Common myeloid progenitor, CD34-positive (primary cell): ENCODE data around the gene HLA-DPA1.
"Not testable (repeated sequence)": the region's sequence is repeated elsewhere in the genome, so short reads cannot be mapped to it uniquely, and the experiment has no call there.

ENCODE experiments used
- CTCF ChIA-PET: fragments of 350-600 bp; sonication (Branson Sonifier 250); formaldehyde crosslinking; loops from one replicate; lab custom pipeline; 2021; ENCODE audit warnings: antibody characterized with exemption; lab: Charles Lee
- POLR2A ChIA-PET: fragments of 350-600 bp; sonication (Branson Sonifier 250); formaldehyde crosslinking; loops from one replicate; lab custom pipeline; 2021; ENCODE audit warnings: antibody characterized with exemption; lab: Charles Lee
- DNase-seq, 3 donors: peaks; one replicate each; pipeline versions ENCODE4 v3.0.0 to v3.0.0-alpha.2; 2013
- H3K27ac ChIP-seq, 2 experiments: 1 replicate in 1 of 2; 2 replicates in 1 of 2; pipeline ENCODE4 v1.7.0; 2013; ENCODE audit warnings: inconsistent platforms in 2 of 2, low read length in 2 of 2, mild to moderate bottlenecking in 2 of 2, low read depth in 1 of 2, moderate library complexity in 1 of 2; ENCODE audit not compliant: severe bottlenecking in 2 of 2, insufficient read depth in 1 of 2, poor library complexity in 1 of 2
- H3K27me3 ChIP-seq, 5 experiments: replicated peaks in 2 of 5; 1 replicate in 3 of 5; 2 replicates in 2 of 5; pipeline versions ENCODE4 v1.6.1 to v1.7.0; 2013; ENCODE audit warnings: low read length in 4 of 5, mild to moderate bottlenecking in 2 of 5, moderate library complexity in 2 of 5, inconsistent platforms in 1 of 5; ENCODE audit not compliant: insufficient read depth in 5 of 5, control insufficient read depth in 4 of 5
- H3K36me3 ChIP-seq, 4 experiments: 1 replicate in 2 of 4; 2 replicates in 2 of 4; pipeline versions ENCODE4 v1.6.1 to v1.7.0; 2013; ENCODE audit warnings: low read length in 3 of 4, control low read depth in 1 of 4, mild to moderate bottlenecking in 1 of 4; ENCODE audit not compliant: control insufficient read depth in 4 of 4, insufficient read depth in 4 of 4
- H3K4me1 ChIP-seq, 4 experiments: 1 replicate in 3 of 4; 2 replicates in 1 of 4; pipeline versions ENCODE4 v1.6.1 to v1.7.1; 2013; ENCODE audit warnings: low read length in 3 of 4, mild to moderate bottlenecking in 3 of 4, control low read depth in 1 of 4, inconsistent platforms in 1 of 4, moderate library complexity in 1 of 4; ENCODE audit not compliant: control insufficient read depth in 4 of 4, insufficient read depth in 4 of 4; ENCODE audit errors: control extremely low read depth in 1 of 4
- H3K4me3 ChIP-seq, 7 experiments: 1 replicate in 4 of 7; 2 replicates in 3 of 7; pipeline versions ENCODE4 v1.5.1 to v1.7.0; 2013; ENCODE audit warnings: mild to moderate bottlenecking in 7 of 7, low read length in 6 of 7, moderate library complexity in 6 of 7, inconsistent platforms in 2 of 7, low read depth in 2 of 7, control low read depth in 1 of 7; ENCODE audit not compliant: insufficient read depth in 4 of 7, control insufficient read depth in 1 of 7; ENCODE audit errors: extremely low read depth in 1 of 7
- H3K9me3 ChIP-seq, 5 experiments: 1 replicate in 4 of 5; 2 replicates in 1 of 5; pipeline versions ENCODE4 v1.6.1 to v1.7.1; 2013; ENCODE audit warnings: low read length in 4 of 5, mild to moderate bottlenecking in 2 of 5, inconsistent platforms in 1 of 5, low read depth in 1 of 5, moderate library complexity in 1 of 5; ENCODE audit not compliant: control insufficient read depth in 4 of 5, insufficient read depth in 2 of 5; ENCODE audit errors: control extremely low read depth in 1 of 5
- WGBS: methylation state at CpG from one replicate; pipeline ENCODE4 v1.1.5; 2013; ENCODE audit not compliant: insufficient coverage; 5-methylcytosine and 5-hydroxymethylcytosine counted together

Gene HLA-DPA1

DNA sequence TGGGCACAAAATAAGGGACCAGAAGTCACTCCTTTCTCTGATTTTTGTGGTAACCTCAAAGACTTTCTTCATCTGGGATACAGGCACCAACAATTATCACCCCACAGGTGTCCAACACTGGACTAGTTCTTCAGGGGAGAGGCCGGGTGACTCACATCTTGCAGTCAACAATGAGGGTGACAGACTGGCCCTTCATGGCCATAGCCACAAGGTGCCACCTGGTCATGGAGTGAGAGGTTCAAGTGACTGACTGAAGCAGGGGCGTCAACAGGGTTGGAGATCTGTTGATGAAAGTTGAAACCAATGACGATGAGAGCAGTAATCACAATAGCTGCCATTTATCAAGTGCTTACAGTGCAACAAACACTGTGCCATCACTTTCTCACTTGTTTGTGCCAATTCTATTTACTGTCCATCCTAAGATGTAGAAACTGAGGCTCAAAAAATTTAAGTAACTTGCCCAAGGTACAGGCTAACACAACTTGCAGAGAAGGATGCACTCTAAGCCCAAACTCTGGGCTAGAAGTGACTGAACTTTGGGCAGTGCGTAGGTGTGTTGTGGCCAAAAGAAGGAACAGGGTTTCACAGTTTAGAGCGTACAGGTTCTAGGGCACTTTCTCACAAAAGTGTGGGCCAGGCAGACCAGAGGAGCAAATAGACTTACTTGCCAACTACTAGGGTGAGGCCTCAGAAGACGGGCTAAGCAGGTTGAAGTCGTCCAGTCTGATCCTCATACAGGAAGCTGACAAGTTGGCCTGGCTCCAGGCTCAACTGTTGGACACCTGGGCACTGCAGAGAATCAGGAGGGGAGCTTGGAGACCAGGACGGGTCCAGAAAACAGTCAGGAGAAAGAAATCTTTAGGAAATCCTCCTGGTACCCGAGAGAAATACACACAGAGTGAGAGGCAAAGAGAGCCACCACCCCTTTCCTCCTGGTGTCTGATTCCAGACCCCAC lies 32.7 kb upstream of the HLA-DPA1 start:
- WGBS: 79% methylated on average over 8 of the region's 9 CpGs

DNA sequence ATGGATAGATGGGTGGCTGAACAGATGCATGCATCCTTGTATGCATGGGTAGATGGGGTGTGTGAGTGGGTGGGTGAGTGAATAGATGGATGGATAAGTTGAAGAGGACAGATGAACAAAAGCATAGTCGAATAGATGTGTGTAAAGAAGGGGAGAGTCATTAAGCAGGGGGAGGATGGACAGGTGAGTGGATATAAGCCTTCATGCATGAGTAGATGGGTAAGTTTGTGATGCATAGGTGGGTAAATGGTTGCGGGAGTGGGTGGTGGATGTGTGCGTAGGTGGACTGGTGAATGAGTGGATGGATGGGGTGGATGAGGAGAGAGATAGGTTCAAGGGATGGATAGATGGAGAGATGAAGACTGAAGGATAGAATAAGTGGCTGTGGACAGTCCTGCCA lies 31.9 kb upstream of the HLA-DPA1 start:
- CTCF ChIA-PET: no interaction called here
- Histone ChIP-seq H3K27me3 (peaks cover 0 to 2% (median 0%) of the 10 kb centered on the region in 5 experiments), H3K9me3 (peaks cover 0 to 11% (median 5%) of the 10 kb centered on the region in 5 experiments), H3K4me1 (no peaks in the 10 kb centered on the region), H3K4me3 (no peak overlapping the region), H3K27ac (no peak overlapping the region), H3K36me3 (no peaks in the 10 kb centered on the region)
- WGBS: 83% methylated on average over 3 of the region's 3 CpGs
- no peak for DNase-seq
- POLR2A ChIA-PET: no interaction called here

More for the DNA sequence above, 32.7 kb upstream of the HLA-DPA1 start:
- peaks cover 0 to 4% (median 0%) of the 10 kb centered on the region in 5 experiments for H3K9me3 ChIP-seq
- POLR2A ChIA-PET: no interaction called here
- peaks cover 0 to 2% (median 0%) of the 10 kb centered on the region in 5 experiments for H3K27me3 ChIP-seq
- H3K27ac ChIP-seq: no peak overlapping the region
- DNase-seq: no peak
- no peaks in the 10 kb centered on the region for H3K36me3 ChIP-seq
- CTCF ChIA-PET: interaction anchor here (1.2 to 1.5 kb wide), 2 partner anchors 23 to 56 kb away, joined by 4 read pairs; no protein-coding TSS in a partner anchor
- H3K4me3 ChIP-seq: no peak overlapping the region
- no peaks in the 10 kb centered on the region for H3K4me1 ChIP-seq

DNA sequence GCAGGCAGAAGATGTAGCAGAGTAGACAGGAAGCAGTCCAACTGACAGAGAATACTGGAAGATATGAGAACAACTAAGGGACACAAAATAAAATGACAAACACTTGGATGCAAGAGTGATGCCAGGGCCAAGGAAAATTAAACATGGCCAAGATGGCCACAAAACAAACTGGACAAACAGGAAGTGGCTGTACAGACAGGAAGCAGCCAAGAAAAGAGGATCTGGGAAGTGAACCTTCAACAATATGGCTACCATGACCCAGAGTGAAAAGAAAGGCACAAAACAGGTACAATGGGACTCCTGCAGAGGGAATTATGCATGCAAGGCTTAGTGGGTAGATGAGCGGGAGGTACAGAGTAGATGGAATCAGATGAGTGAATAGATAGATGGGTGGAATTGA lies 31.4 kb upstream of the HLA-DPA1 start:
- Histone ChIP-seq H3K27ac (no peak overlapping the region), H3K4me3 (no peak overlapping the region), H3K4me1 (no peaks in the 10 kb centered on the region), H3K27me3 (peaks cover 0 to 2% (median 0%) of the 10 kb centered on the region in 5 experiments), H3K36me3 (no peaks in the 10 kb centered on the region), H3K9me3 (peaks cover 0 to 13% (median 5%) of the 10 kb centered on the region in 5 experiments)
- DNase-seq: no peak
- 100% methylated on average over 1 of the region's 1 CpG for WGBS
- ChIA-PET POLR2A (no interaction called here), CTCF (no interaction called here)

DNA sequence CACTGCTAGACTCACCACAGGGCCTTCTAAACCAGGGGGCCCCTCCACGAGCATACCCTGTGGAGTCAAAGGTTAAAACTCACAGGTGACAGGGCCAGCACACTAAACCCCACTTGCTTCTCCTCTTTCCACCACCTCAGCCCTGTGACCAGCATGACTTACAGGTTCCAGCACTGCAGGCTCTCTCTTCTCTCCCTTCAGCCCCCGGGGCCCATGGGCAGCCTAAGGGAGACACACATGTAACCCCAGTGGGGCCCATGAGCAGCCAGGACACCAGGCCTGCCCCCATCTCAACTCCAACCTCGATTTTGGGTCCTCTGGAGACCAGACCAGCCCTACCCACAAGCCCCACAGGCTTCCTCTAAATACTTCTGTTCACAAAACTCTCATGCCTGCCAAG lies 30.3 kb upstream of the HLA-DPA1 start:
- WGBS: 85% methylated on average over 2 of the region's 3 CpGs
- no peak overlapping the region for H3K4me3 ChIP-seq
- no peaks in the 10 kb centered on the region for H3K36me3 ChIP-seq
- POLR2A ChIA-PET: no interaction called here
- peaks cover 0 to 17% (median 7%) of the 10 kb centered on the region in 5 experiments for H3K9me3 ChIP-seq
- DNase-seq: no peak
- H3K27ac ChIP-seq: no peak overlapping the region
- H3K27me3 ChIP-seq: no peaks in the 10 kb centered on the region
- CTCF ChIA-PET: no interaction called here
- no peaks in the 10 kb centered on the region for H3K4me1 ChIP-seq

DNA sequence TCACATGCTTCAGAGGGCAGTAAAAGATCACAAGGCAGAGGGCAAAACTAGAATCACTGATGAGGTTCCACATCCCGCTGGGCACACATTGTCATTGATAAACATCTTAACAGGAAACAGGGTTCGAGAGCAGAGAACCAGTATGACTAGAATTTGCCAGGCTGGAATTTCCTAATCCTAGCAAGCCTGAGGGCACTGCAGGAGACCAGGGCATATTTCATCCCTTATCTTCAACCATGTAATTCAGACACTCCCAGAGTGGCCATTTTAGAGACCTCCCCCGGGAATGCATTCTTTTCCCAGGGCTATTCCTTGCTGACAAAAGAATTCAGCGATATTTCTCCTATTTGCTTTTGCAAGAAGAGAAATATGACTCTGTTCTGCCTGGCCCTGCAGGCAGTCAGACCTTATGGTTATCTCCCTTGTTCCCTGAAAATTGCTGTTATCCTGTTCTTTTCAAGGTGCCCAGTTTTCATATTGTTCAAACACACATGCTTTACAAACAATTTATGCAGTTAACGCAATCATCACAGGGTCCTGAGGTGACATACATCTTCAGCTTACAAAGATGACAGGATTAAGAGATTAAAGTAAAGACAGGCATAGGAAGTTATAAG lies 27.8 kb upstream of the HLA-DPA1 start:
- H3K27ac ChIP-seq, H3K36me3 ChIP-seq, POLR2A ChIA-PET, H3K27me3 ChIP-seq, H3K4me1 ChIP-seq, H3K4me3 ChIP-seq, DNase-seq: not testable (repeated sequence)
- CTCF ChIA-PET: interaction anchor here (1.4 kb wide), 1 partner anchor 21 kb away, joined by 3 read pairs; no protein-coding TSS in a partner anchor
- 81% methylated on average over 4 of the region's 5 CpGs for WGBS
- peaks cover 0 to 20% (median 7%) of the 10 kb centered on the region in 5 experiments for H3K9me3 ChIP-seq

DNA sequence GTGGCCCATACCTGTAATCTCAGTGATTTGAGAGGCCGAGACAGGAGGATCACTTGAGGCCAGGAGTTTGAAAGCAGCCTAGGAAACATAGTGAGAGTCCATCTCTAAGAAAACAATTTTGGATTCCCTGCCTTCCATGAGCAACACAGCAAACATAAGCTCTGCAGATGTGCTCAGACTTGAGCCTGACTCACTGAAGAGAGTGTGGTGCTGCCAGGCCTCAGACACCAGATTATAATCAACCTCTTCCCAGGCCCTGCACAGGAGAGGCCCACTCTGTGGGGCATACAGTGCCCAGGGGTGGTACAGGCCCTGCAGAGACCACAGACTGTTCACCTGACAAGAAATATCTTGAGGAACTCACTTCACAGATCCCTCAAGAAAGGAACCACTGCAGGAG lies 22.2 kb upstream of the HLA-DPA1 start:
- Histone ChIP-seq H3K4me1 (no peaks in the 10 kb centered on the region), H3K9me3 (peaks cover 0 to 12% (median under 1%) of the 10 kb centered on the region in 5 experiments), H3K27ac (no peak overlapping the region), H3K36me3 (no peaks in the 10 kb centered on the region), H3K27me3 (no peaks in the 10 kb centered on the region), H3K4me3 (no peak overlapping the region)
- 100% methylated on average over 1 of the region's 1 CpG for WGBS
- ChIA-PET POLR2A (interaction anchor here (0.6 kb wide), 1 partner anchor 91 kb away, joined by 3 read pairs; no protein-coding TSS in a partner anchor), CTCF (no interaction called here)
- no peak for DNase-seq

DNA sequence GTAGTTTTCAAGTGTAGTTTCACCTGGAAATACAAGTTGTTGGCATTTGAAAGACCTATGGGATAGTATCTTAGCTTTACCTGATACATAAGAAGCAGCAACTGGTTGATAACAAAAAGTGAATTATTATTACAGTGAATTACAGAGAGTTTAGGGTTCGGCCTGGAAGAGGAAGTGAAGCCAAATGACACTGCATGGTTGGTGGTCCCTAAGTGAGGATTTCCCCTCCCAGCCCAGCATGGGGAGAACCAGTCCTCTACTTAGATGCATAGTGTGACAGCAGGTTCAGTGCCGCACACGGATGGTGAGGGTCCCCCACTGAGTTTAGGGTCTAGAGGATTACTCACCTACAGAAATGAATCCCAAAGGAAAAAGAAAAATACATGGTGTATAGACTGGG lies 20.4 kb upstream of the HLA-DPA1 start:
- Histone ChIP-seq H3K9me3 (peaks cover 0 to 4% (median 0%) of the 10 kb centered on the region in 5 experiments), H3K4me3 (no peak overlapping the region), H3K27ac (no peak overlapping the region), H3K4me1 (no peaks in the 10 kb centered on the region), H3K27me3 (no peaks in the 10 kb centered on the region), H3K36me3 (peaks cover 0 to 2% (median 0%) of the 10 kb centered on the region in 4 experiments)
- ChIA-PET CTCF (no interaction called here), POLR2A (no interaction called here)
- WGBS: 87% methylated on average over 3 of the region's 3 CpGs
- no peak for DNase-seq
